Measurements from ENCODE around the gene CTU2.

The CTU2 gene

GRCh38 chr16:88715312-88716190 is 9.2 kb downstream of the CTU2 start:
- FAIRE-seq: no peak

GRCh38 chr16:88716201-88716600 is 9.9 kb downstream of the CTU2 start:
- FAIRE-seq: no peak

- no peak for FAIRE-seq
Measured at GRCh38 chr16:88716601-88717001, 10.3 kb downstream of the CTU2 start.

DNA sequence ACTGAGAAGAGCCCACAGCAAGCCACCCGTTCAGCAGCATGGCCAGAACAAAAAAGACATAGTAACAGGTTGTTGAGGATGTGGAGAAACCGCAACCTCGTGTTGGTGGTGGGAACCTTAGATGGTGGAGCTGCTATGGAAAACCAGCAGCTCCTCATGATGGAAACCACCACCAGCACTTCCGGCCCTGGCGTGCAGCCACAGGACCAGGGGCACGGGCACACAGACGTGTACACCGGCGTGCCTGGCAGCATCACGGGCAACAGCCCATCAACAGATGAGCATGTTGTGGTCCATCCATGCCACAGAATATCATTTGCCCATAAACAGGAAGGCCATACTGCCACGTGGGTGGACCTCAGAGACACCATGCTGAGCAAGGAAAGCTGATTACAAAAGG is 11.9 kb downstream of the CTU2 start:
- FAIRE-seq: no peak

DNA sequence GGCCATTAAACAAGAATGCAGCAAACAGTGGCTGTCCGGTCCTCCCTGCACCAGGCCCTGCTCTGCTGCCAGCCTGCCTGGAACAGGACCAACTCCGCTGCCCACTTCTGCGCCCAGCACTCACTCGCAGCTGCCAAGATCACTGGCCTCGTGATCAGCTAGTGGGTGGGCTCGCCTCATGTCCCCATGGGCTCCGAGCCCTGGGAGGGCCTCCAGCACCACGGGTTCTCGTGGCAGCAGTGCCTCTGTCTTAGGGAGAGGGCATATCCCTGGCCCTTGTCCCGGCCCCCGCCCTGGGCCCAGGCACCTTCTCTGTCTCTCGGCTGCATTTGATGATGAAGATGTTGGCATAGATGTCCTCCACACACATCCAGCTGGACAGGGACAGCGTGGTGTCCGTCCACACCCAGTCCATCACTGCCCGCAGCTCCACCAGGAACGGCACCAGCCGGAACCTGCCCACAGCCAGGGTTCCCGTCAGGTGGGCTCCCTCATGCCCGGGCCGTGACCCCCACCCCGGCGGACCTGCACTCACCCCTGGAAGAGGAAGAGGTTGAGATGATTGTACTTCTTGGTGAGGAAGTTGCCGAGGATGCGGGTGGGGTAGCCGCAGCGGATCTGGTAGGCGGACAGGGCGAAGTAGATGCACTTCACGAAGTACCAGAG is 13.1 kb downstream of the CTU2 start:
- FAIRE-seq: no peak

DNA sequence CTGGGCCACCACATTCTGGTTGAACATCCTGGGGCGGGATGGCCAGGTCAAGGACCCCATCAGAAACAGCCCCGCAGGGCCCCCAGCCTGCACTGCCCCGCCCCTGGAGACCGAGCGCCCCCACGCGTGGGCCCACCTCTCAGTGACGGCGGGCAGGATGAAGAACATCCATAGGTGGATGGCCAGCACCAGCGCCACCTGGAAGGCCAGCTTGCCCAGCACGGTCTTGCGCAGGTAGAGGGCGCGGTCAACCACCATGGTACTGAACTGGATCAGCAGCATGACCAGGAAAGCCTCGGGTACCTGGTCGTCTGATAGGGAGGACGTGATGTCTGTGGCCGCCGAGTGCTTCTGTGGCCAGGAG is 13.6 kb downstream of the CTU2 start:
- FAIRE-seq: no peak

DNA sequence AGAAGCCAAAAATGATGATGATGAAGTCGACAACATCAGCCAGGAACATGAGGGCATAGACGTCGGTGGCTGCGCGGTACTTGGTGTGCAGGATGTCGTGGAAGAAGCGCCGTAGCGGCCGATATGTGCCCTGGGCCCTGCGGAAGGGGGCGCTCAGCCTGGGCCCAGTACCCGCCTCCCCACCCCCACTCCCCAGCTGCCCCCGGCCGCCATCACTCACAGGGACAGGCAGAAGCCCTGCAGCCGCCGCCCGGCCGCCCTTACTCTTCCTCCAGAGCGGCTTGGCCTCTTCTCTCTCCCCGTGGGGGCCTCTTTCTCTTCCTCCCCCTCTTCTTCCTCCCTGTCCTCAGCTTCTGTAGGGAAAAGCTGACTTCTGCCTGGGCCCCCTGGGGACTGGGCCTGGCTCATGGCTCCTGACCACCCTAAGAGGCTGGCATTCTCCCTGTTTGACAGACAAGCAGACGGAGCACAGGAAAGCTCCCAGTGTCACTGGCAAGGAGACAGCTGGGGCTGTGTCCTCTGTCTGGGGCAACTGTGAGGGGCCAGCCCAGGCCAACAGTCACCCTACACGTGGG is 14.2 kb downstream of the CTU2 start:
- no peak for FAIRE-seq

- no peak for FAIRE-seq
Measured at GRCh38 chr16:88721236-88721635, 14.9 kb downstream of the CTU2 start.

- FAIRE-seq: no peak
Measured at GRCh38 chr16:88721815-88722755, 15.8 kb downstream of the CTU2 start.

- no peak for FAIRE-seq
Measured at GRCh38 chr16:88722784-88723506, 16.6 kb downstream of the CTU2 start.

- FAIRE-seq: no peak
Measured at GRCh38 chr16:88723507-88723887, 17.2 kb downstream of the CTU2 start.

DNA sequence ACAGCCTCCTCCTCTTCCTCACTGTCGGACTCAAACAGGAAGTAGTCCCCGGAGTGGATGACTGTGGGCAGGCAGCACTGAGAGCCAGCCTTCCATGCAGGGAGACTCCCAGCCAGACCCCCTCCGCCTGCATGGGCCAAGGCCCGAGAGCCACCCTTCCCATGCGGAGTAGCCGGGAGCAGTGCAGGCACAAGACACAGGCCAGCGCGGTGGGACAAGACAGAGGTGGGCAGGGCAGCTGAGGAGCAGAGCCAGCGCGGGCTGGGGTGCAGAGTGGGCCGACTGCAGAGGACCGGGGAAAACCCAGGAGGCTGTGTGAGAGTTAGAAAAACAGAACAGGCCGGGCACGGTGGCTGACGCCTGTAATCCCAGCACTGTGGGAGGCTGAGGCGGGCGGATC is 17.6 kb downstream of the CTU2 start:
- no peak for FAIRE-seq

DNA sequence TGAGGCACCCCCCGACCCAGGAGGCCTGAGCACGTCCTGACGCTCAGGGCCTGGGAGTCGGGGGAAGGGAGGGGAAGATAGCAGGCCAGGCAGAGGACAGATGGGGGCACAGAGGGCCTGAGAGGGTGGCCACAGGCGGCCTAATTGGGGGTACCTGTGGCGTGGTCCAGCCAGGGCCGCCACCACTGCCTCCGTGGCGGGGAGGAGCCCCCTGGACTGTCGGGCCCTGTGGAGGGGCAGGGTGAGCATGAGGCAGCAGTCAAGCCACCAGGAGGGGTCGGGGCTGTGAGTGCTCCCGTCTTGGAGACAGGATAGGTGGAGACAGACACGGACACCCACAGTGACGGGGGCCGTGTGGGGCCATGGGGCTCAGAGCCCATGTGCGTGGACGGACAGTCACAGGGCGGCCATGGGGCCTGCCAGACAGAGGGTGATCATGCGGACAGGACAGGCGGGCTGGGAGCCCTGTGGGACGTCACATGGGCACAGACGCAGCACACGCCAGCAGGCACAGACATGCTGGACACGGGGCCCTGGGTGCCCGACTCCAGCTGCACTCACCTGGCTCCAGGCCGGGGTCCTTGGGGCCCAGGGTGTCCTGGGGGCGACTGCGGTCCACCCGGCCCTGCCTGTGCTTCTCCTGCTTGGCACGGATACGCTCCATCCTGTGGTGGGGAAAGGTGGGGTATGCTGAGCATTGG is 18.7 kb downstream of the CTU2 start:
- FAIRE-seq: no peak

GRCh38 chr16:88725609-88726407 is 19.5 kb downstream of the CTU2 start:
- no peak for FAIRE-seq

DNA sequence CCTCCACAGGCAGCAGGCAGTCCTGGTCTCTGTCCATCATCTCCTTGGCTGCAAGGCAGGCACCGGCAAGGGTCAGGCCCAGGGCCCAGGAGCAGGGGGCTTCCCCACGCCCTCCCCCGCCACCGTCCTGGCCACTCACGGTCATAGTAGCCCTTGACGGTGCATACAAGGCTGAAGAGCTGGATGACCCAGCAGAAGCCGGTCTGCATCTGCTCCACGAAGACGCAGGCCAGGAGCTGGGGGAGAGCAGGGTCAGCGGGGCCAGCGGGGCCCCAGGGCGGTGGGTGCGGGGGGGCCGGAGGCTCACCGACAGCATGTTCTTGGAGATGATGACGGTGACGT is 20.1 kb downstream of the CTU2 start:
- FAIRE-seq: no peak

GRCh38 chr16:88726981-88727380 is 20.7 kb downstream of the CTU2 start:
- FAIRE-seq: no peak

- FAIRE-seq: no peak
Measured at GRCh38 chr16:88727871-88728270, 21.6 kb downstream of the CTU2 start.

- FAIRE-seq: no peak
Measured at GRCh38 chr16:88730632-88731607, 24.6 kb downstream of the CTU2 start.

- FAIRE-seq: no peak
Measured at GRCh38 chr16:88731699-88732098, 25.4 kb downstream of the CTU2 start.

Measured in endometrium (tissue), 2 donors.